ENCODE data around the gene CTBP1. TPM values are rescaled to one million over a fixed set of nuclear protein-coding genes. Genes with fewer than 3 reads are reported as not detected.

Gene CTBP1
- total RNA-seq, 1 donor from 2014 or later: 268 TPM

DNA sequence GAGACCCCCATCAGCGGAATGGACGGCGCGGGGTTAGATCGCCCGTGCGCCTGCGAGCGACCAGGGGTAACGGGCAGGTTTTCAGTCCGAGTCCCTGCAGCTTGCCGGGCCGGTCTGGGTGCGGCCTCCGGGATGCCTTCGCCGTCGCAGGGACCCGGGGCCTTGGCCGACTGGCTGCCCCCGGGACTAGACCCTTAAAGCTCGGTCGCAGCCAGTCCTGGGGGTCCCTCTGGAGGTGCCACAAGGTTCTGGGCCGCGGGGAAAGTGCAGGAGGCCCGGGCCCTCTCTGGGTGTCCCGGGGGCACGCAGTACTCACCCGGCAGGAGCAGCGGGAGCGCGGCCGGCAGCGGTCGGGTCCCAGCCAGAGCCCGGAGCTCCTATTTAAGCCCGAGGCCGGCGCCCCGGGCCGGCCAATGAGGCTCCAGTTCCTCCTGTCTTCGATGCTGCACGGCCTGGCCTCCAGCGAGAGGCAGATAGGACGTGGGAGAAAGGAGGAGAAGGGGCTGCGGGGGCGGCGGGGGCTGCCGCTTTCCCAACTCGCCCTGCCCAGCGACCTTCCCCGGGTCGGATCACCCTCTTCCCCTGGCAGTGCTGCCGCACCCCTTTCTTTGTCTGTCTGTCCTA, 76.6 kb downstream of the CTBP1 start, which contains the start of gene SPON2:
SPON2 (minus strand) TSS at position 356 of the 624 bp plus-strand sequence.
- no peak for DNase-seq

GRCh38 chr4:1171311-1172227, 77.4 kb downstream of the CTBP1 start:
- peak; percentile 15 for DNase-seq

DNA sequence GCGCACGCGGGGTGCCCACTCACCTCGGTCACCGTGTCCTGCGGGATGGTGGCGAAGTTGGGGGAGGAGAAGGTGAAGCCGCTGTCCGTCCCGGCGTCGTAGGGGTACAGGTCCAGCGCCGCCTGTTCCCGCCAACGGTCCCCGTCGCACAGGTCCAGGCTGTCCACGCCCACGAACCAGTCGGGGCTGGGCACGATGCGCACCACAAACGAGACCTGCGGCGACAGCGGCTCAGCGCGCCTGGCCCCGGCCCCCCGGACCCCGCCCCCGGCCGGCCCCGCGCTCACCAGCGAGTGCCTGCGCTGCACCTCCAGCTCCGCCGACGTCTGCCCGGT, 78.0 kb downstream of the CTBP1 start:
- no peak for DNase-seq

DNA sequence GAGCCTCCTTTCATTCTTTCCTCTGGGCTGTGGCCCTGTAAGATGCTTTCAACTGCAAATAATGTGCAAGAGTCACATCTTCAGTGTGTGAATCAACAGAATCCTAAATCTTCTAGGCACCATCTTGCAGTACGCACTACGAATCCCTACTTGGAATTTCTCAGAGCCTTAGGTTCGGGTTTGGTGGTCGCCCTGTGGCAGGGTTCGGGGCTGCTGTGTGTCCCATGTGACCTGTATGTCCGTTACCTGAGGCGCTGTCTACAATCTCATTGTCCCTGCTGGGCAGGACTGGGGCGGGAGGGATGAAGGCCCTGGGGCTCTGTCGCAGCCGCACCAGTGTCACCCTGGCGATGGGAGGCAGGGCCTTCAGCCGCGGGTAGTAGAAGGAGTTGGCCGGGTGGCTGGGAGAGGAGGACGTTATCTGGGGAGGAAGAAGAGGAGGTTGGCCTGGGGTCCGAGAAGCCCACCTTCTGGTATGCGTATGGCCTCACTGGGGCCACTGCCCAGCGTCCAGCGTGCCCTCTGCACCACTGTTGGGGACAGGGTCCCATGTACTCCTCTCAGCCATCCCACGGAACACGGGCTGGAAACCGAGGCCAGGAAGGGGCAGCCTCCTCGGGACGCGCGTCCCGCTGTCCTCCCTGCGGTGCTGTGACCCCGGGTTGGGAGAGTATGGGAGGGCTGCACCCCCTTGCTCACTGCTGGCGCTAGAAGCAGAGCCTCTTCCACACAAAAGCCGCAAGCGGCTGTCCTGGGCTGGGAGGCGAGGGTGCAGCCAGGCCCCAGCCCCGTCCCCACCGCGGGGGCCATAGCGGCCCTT, 78.6 kb downstream of the CTBP1 start:
- no peak for DNase-seq

DNA sequence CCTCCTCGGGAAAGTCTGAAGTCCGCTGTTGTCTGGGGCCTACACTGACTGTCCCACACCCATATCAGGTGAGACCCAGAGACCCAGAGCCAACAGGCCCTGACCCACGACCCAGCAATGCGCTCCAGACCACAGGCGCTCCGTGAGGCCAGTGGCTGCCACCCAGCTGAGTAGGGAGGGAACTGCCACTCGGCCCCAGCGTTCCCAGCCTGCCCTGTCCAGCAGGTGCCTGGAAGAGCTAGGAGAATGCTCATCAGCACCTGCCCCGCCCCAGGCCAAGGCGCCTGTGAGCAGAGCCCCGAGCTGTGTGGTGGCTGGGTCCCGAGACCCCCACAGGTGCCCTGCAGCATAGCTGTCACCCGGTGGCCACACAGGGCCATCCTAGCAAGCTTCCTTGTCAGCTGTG, 79.2 kb downstream of the CTBP1 start:
- no peak for DNase-seq

- no peak for DNase-seq
Observed at GRCh38 chr4:1169171-1169671, 79.7 kb downstream of the CTBP1 start.

DNA sequence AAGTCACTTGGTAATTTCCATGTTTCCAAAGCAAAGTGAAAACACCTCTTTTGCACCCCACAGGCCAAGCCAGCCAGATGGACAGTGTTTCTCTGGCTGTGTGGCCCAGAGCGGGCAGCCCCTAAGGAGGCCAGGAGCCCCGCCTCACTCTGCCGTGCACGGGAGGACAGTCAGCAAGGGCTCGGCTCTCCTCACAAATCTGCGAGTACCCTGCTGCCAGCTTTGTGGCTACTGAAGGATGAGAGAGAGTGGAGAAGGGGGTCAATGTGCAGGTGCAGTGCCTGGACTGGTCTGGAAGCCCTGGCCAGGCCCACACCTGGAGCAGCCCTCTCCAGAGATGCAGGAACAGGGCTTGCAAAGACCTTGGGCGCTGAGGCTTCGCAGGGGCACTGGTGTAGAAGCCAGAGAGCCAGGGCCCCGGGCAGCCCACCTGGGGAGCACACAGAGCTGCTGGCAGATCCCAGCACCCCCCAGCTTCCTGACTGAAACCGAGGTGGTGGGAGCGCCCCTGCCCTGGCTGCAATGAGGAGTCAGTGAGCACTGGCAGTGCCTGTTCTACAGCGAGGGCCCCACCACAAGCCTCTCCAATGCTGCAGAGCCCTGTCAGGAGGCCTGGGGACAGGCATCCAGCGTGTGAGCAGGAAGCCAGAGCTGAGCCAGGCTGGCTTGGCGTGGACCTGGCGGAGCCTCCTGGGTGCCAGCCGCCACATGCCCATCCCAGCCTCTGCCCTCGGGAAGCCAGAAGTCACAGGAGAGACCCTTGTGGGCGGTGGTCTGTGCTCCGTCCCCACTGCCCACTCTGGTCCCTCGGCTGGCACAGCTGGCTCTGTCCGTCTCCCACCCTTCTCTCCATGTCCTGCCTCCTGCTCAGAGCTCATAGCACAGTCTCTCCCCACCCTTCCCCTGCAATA, 80.5 kb downstream of the CTBP1 start:
- DNase-seq: no peak

DNA sequence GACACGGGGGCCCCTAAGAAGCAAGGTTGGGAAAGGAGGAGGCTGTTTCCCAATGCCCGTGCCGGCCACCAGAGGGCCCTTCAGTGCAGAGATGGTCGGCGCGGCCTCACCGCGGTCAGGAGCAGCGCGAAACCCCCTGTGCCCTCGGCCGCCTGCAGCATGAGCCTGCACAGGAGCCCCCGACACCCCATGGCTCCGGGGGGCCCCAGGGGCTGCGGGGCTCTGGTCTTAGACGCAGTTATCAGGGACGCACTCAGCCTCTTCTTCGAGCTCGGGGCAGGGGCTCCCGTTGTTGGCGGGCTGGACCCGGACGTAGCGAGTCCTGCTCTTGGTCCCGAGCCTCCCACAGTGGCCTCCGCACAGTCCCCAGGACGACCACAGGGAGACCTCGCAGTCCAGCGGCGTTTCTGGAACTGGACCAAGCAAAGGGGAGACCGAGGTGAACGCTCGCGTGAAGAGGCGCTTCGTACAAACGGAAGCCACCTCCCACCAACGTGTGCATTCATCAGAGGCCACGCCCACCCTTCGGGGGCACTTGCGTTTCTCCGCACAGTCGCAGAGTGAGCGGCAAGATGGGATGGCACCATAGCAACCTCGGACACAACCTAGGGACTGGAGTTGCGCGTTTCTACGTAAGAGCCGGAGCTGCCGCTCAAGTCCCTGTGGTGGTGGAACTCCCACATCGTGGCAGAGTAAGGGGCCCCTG, 81.5 kb downstream of the CTBP1 start:
- peak; percentile 83 for DNase-seq

GRCh38 chr4:1166509-1167243, 82.3 kb downstream of the CTBP1 start:
- no peak for DNase-seq

DNA sequence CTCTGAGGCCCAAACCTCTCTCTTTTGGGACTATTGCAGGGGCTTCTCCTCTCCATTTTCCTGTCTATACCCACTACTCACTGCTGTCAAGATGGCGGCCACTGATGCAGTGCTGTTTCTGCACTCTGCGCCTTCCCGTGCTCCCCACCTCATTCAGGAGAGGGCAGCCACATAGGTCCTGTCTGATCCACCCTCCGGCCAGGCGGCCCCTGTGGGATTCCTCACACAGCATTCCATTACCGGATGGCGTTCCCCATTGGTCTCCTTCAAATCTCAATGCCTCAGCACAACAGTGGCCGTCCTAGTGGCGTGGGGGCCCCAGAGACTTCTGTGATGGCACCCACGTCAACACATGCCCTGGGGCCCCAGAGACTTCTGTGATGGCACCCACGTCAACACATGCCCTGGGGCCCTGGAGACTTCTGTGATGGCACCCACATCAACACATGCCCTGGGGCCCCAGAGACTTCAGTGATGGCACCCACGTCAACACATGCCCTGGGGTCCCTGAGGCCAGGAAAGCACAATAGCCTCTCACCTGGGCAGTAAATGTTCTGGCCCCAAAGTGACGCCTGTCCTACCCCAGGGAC, 83.9 kb downstream of the CTBP1 start:
- no peak for DNase-seq

GRCh38 chr4:1164444-1164843, 84.5 kb downstream of the CTBP1 start:
- no peak for DNase-seq

- no peak for DNase-seq
Observed at GRCh38 chr4:1164040-1164439, 84.9 kb downstream of the CTBP1 start.

Other genes starting within 250 kb of the CTBP1 start
- gene FGFRL1, start 237.5 kb downstream of the CTBP1 start, total RNA-seq: 12.8 and 20.8 TPM in 2 replicates
- 0.85 and 1.1 TPM in 2 replicates for gene RNF212, start 135.6 kb downstream of the CTBP1 start, total RNA-seq
- gene SPON2, start 76.5 kb downstream of the CTBP1 start, total RNA-seq: 0.65 and 1.5 TPM in 2 replicates
- 74.4 and 75.9 TPM in 2 replicates for gene MAEA, start 40.8 kb upstream of the CTBP1 start, total RNA-seq
- 6.1 and 6.5 TPM in 2 replicates for gene UVSSA, start 98.1 kb upstream of the CTBP1 start, total RNA-seq
- not detected in 2 replicates for gene NKX1-1, start 157.3 kb upstream of the CTBP1 start, total RNA-seq

Data from dermis blood vessel endothelial cell (primary cell).